SU-DHL-6 (cell line): Measurements from ENCODE around the gene SENP2.

Experiments
- H2AFZ ChIP-seq: fragments of 200-600 bp; sonication (generic); 2 replicates; pipeline ENCODE4 v1.6.1; 2014; ENCODE audit warnings: low read depth, mild to moderate bottlenecking, moderate library complexity, mixed read lengths, antibody characterized with exemption, low read length; ENCODE audit not compliant: severe bottlenecking
- H3F3A ChIP-seq: fragments of 200-600 bp; shearing (Covaris generic); 2 replicates; pipeline ENCODE4 v1.6.0; 2016; ENCODE audit warnings: antibody characterized with exemption, mild to moderate bottlenecking; ENCODE audit not compliant: insufficient read depth
- H3K27ac ChIP-seq: fragments of 200-600 bp; sonication (generic); 2 replicates; pipeline ENCODE4 v1.5.1; 2016; ENCODE audit warnings: low read depth, mild to moderate bottlenecking, low read length, moderate library complexity, mixed read lengths
- H3K27me3 ChIP-seq: fragments of 200-600 bp; sonication (generic), shearing (Covaris generic); 2 replicates; pipeline ENCODE4 v1.6.0; 2014; ENCODE audit warnings: mild to moderate bottlenecking, low read length
- H3K36me3 ChIP-seq: fragments of 200-600 bp; sonication (generic); 2 replicates; pipeline ENCODE4 v1.6.1; 2014; ENCODE audit warnings: mild to moderate bottlenecking, low read length, mixed read lengths
- H3K4me2 ChIP-seq: fragments of 300-600, 200-600 bp; shearing (Covaris generic), sonication (generic); 2 replicates; pipeline ENCODE4 v1.6.0; 2014; ENCODE audit warnings: low read length, low read depth, mild to moderate bottlenecking; ENCODE audit not compliant: poor library complexity, severe bottlenecking
- H3K4me3 ChIP-seq: fragments of 200-600 bp; sonication (generic); 2 replicates; pipeline ENCODE4 v1.5.1; 2014; ENCODE audit warnings: antibody characterized with exemption, low read length, mild to moderate bottlenecking, mixed read lengths; ENCODE audit not compliant: insufficient read depth, poor library complexity, severe bottlenecking
- H3K79me2 ChIP-seq: fragments of 200-600 bp; sonication (generic); 2 replicates; pipeline ENCODE4 v1.6.1; 2014; ENCODE audit warnings: mild to moderate bottlenecking, low read length, moderate library complexity; ENCODE audit not compliant: insufficient read depth
- H3K9ac ChIP-seq: fragments of 200-600 bp; sonication (generic); 2 replicates; pipeline ENCODE4 v1.7.0; 2014; ENCODE audit warnings: mild to moderate bottlenecking, low read length
- H3K9me2 ChIP-seq: fragments of 200-600 bp; sonication (generic); replicated peaks from 2 replicates; pipeline ENCODE4 v1.6.1; 2014; ENCODE audit warnings: low read length; ENCODE audit not compliant: insufficient read depth
- H3K9me3 ChIP-seq: fragments of 200-600 bp; sonication (generic); 2 replicates; pipeline ENCODE4 v1.6.1; 2014; ENCODE audit warnings: low read length, mixed read lengths; ENCODE audit not compliant: insufficient read depth
- H4K20me1 ChIP-seq: fragments of 200-600 bp; sonication (generic); 2 replicates; pipeline ENCODE4 v1.6.1; 2014; ENCODE audit warnings: low read depth, mild to moderate bottlenecking, antibody characterized with exemption, low read length, moderate library complexity, mixed read lengths
- CTCF ChIP-seq: fragments of 200-600 bp; sonication (generic); IDR thresholded peaks from one replicate; pipeline ENCODE4 v1.5.1; 2017; ENCODE audit warnings: antibody characterized with exemption, mild to moderate bottlenecking, low read length, moderate library complexity; ENCODE audit not compliant: insufficient read depth, poor library complexity, severe bottlenecking
- EZH2phosphoT487 ChIP-seq: fragments of 200-600 bp; sonication (generic), shearing (Covaris generic); conservative IDR thresholded peaks from 2 replicates; pipeline ENCODE4 v1.6.1; 2018; ENCODE audit warnings: mild to moderate bottlenecking, antibody characterized with exemption, low read length, moderate library complexity, mixed read lengths

The SENP2 gene

DNA sequence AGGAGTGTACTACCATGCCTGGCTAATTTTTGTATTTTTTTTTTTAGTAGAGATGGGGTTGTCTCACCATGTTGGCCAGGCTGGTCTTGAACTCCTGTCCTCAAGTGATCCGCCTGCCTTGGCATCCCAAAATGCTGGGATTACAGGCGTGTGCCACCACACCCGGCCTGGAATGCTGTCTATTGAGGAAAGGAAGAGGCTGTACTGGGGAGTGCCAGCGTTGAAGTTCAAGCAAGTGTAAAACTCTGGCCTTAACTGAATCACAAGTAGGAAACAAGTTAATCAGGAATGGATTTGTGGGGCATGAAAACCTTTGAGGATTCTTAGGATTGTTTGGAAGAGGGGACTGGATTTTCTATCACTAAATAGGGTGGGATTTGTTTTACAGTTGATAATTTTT lies 1.4 kb upstream of the SENP2 start:
- no peak overlapping the region for H2AFZ ChIP-seq
- H3K27ac ChIP-seq = no peak overlapping the region
- H3K9me2 ChIP-seq = no peaks in the 10 kb centered on the region
- H3K4me3 ChIP-seq = no peak overlapping the region
- no peak overlapping the region for H3K9ac ChIP-seq
- TF ChIP-seq CTCF (no peak), EZH2phosphoT487 (no peak)
- H4K20me1 ChIP-seq = no peaks in the 10 kb centered on the region
- H3K36me3 ChIP-seq = no peaks in the 10 kb centered on the region
- no peak overlapping the region for H3K4me2 ChIP-seq
- 0 out of 2 replicates have a peak, but pooled peaks cover 2% of the 10 kb centered on the region for H3F3A ChIP-seq
- no peaks in the 10 kb centered on the region for H3K27me3 ChIP-seq
- no peaks in the 10 kb centered on the region for H3K9me3 ChIP-seq
- peaks cover 28% of the 10 kb centered on the region for H3K79me2 ChIP-seq

DNA sequence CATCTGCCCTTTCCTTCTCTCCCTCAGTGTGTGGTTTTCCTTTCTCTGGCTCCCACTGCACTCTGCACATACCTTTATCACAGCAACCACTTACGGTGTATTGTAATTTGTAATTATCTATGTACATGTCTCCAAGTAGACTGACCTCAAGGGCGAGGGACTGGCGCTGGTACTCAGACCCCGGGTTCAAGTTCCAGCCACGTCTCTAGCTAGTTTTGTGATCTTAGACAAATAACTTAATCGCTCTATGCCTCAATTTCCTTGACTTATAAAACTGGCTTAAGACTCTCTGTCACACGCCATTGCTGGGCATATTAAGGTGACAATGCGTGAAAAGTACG lies 607 bp upstream of the SENP2 start:
- Histone ChIP-seq H3K9ac (peak overlapping the region; percentile 58), H3K27me3 (no peaks in the 10 kb centered on the region), H3K27ac (no peak overlapping the region), H3F3A (0 out of 2 replicates have a peak, but pooled peaks cover 2% of the 10 kb centered on the region), H4K20me1 (no peaks in the 10 kb centered on the region), H3K9me3 (no peaks in the 10 kb centered on the region), H3K9me2 (no peaks in the 10 kb centered on the region), H3K79me2 (peaks cover 30% of the 10 kb centered on the region), H2AFZ (peak overlapping the region; percentile 97), H3K36me3 (no peaks in the 10 kb centered on the region), H3K4me3 (peak overlapping the region; percentile 60), H3K4me2 (peak overlapping the region; percentile 82)
- TF ChIP-seq EZH2phosphoT487 = no peak
- no peak for TF ChIP-seq CTCF

GRCh38 chr3:185586686-185587039 lies 568 bp downstream of the SENP2 start:
- Histone ChIP-seq H4K20me1 (no peaks in the 10 kb centered on the region), H3K9ac (peak overlapping the region; percentile 89), H3F3A (0 out of 2 replicates have a peak, but pooled peaks cover 2% of the 10 kb centered on the region), H3K36me3 (no peaks in the 10 kb centered on the region), H3K9me3 (no peaks in the 10 kb centered on the region), H3K4me2 (peak overlapping the region; percentile 93), H3K79me2 (peaks cover 30% of the 10 kb centered on the region), H3K9me2 (no peaks in the 10 kb centered on the region), H2AFZ (peak overlapping the region; percentile 83), H3K27ac (0 out of 2 replicates have a peak overlapping the region, but pooled peaks have one; percentile 22), H3K27me3 (no peaks in the 10 kb centered on the region), H3K4me3 (peak overlapping the region; percentile 88)
- no peak for TF ChIP-seq EZH2phosphoT487
- no peak for TF ChIP-seq CTCF
